ENCODE measurements around the gene HLA-E.
"Not testable (repeated sequence)": the region's sequence is repeated elsewhere in the genome, so short reads cannot be mapped to it uniquely, and the experiment has no call there.

Gene HLA-E

GRCh38 chr6:30480536-30481156, 8.7 kb upstream of the HLA-E start:
- DNase-seq (ENCODE audit: low read depth, low spot score): no peak

GRCh38 chr6:30481211-30481964, 7.9 kb upstream of the HLA-E start:
- no peak for DNase-seq (ENCODE audit: low read depth, low spot score)

GRCh38 chr6:30481965-30482644, 7.2 kb upstream of the HLA-E start:
- not testable (repeated sequence) for DNase-seq (ENCODE audit: low read depth, low spot score)

GRCh38 chr6:30483677-30484279, 5.5 kb upstream of the HLA-E start:
- peak; percentile 53 for DNase-seq (ENCODE audit: low read depth, low spot score)

GRCh38 chr6:30485236-30485635, 4.1 kb upstream of the HLA-E start:
- DNase-seq (ENCODE audit: low read depth, low spot score): no peak

GRCh38 chr6:30487926-30488325, 1.4 kb upstream of the HLA-E start:
- DNase-seq (ENCODE audit: low read depth, low spot score): no peak

- DNase-seq (ENCODE audit: low read depth, low spot score): not testable (repeated sequence)
These were observed 620 bp upstream of the HLA-E start for GRCh38 chr6:30488697-30489080.

- DNase-seq (ENCODE audit: low read depth, low spot score): no peak
These were observed 942 bp downstream of the HLA-E start for GRCh38 chr6:30490026-30490876.

GRCh38 chr6:30491291-30491953, 2.1 kb downstream of the HLA-E start:
- DNase-seq (ENCODE audit: low read depth, low spot score): not testable (repeated sequence)

- no peak for DNase-seq (ENCODE audit: low read depth, low spot score)
These were observed 3.0 kb downstream of the HLA-E start for GRCh38 chr6:30491991-30492952.

GRCh38 chr6:30493643-30494250, 4.4 kb downstream of the HLA-E start:
- no peak for DNase-seq (ENCODE audit: low read depth, low spot score)

GRCh38 chr6:30494291-30494861, 5.1 kb downstream of the HLA-E start:
- DNase-seq (ENCODE audit: low read depth, low spot score): no peak

GRCh38 chr6:30495060-30495459, 5.8 kb downstream of the HLA-E start:
- not testable (repeated sequence) for DNase-seq (ENCODE audit: low read depth, low spot score)

GRCh38 chr6:30495993-30496392, 6.7 kb downstream of the HLA-E start:
- DNase-seq (ENCODE audit: low read depth, low spot score): no peak

GRCh38 chr6:30497261-30497599, 7.9 kb downstream of the HLA-E start:
- DNase-seq (ENCODE audit: low read depth, low spot score): not testable (repeated sequence)

GRCh38 chr6:30497714-30498113, 8.4 kb downstream of the HLA-E start:
- no peak for DNase-seq (ENCODE audit: low read depth, low spot score)

- not testable (repeated sequence) for DNase-seq (ENCODE audit: low read depth, low spot score)
These were observed 9.4 kb downstream of the HLA-E start for GRCh38 chr6:30498705-30499104.

GRCh38 chr6:30500421-30501355, 11.4 kb downstream of the HLA-E start:
- no peak for DNase-seq (ENCODE audit: low read depth, low spot score)
